Purkinje cell (primary cell): ENCODE data around the gene RSPRY1. TPM values are rescaled to one million over a fixed set of nuclear protein-coding genes. Genes with fewer than 3 reads are reported as not detected.

Experiments
- polyA plus RNA-seq: library from polyadenylated mRNA; unstranded; fragments of >200 nt; fragmentation: Nextera tagmentation; gene quantifications from 2 replicates; pipeline ENCODE4 v1.2.1, GENCODE V29; 2014

RSPRY1 gene
- 19.3 and 21.3 TPM in 2 replicates for polyA plus RNA-seq

DNA sequence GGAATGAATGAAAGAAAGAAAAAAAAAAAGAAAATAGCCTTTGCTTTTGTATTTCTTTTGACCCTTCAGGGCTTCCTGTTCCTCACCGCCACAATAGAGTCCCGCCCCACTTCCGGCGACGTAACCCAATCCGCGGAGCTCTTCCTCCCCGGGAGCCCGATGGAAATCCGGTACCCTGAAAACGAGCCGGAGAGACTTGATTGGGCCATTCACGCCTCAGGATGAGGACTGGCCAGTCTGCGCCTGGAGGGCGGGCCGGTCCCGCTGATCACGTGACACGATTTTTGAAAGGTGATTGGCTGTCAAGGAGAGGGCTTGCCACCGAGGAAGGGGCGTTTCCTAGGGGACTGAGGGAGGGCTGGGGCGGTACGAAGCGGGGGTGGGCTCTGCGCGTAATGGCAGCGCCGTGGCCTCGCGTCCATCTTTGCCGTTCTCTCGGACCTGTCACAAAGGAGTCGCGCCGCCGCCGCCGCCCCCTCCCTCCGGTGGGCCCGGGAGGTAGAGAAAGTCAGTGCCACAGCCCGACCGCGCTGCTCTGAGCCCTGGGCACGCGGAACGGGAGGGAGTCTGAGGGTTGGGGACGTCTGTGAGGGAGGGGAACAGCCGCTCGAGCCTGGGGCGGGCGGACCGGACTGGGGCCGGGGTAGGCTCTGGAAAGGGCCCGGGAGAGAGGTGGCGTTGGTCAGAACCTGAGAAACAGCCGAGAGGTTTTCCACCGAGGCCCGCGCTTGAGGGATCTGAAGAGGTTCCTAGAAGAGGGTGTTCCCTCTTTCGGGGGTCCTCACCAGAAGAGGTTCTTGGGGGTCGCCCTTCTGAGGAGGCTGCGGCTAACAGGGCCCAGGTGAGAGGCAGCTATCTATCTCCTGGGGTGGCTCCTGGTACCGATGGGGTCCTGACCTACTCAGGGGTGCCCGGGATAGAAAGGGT, at the start of gene RSPRY1, which contains the start of gene PSME3IP1:
Gene RSPRY1 (plus strand): TSS at position 385 of the 927 bp plus-strand sequence. CDS start 18,330 bp downstream, outside the sequence.
Gene PSME3IP1 (minus strand): TSS at position 95 of the 927 bp plus-strand sequence. CDS start 12,185 bp downstream, outside the sequence.

DNA sequence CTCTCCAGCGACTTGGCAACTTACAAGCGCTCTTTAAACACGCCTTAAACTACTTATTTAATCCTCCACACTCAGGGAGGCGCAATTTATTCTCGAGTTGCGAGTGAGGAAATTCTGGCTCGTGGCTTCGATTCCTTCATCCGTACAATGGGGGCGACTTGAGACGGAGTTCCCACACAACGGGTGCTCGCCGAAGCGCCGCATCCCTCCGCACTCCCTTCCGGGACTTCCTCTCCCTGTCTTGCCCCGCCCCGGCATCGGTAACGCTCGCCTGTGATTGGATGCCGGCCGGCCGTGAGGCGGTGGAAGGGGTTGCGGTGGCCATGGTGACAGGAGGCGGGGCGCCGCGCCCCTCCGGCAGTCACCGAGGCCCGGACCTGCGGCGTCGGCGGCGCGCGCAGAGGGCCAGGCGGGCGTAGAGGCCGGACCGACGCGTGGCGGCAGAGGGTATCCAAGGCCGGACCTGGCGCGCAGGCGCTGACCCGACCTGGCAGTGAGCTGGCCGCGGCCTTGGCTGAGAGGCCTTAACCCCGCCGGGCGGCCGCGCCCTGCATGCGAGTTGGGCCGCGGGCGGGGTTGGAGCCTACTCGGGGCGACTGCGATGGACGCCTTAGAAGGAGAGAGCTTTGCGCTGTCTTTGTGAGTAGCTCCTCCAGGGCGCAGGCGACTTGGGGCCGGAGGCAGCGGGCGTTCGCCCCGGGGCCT, 58.8 kb downstream of the RSPRY1 start, which contains the start of gene ARL2BP:
Gene ARL2BP (plus strand): TSS at position 493 of the 705 bp plus-strand sequence. CDS start 109 bp downstream, at position 602.

DNA sequence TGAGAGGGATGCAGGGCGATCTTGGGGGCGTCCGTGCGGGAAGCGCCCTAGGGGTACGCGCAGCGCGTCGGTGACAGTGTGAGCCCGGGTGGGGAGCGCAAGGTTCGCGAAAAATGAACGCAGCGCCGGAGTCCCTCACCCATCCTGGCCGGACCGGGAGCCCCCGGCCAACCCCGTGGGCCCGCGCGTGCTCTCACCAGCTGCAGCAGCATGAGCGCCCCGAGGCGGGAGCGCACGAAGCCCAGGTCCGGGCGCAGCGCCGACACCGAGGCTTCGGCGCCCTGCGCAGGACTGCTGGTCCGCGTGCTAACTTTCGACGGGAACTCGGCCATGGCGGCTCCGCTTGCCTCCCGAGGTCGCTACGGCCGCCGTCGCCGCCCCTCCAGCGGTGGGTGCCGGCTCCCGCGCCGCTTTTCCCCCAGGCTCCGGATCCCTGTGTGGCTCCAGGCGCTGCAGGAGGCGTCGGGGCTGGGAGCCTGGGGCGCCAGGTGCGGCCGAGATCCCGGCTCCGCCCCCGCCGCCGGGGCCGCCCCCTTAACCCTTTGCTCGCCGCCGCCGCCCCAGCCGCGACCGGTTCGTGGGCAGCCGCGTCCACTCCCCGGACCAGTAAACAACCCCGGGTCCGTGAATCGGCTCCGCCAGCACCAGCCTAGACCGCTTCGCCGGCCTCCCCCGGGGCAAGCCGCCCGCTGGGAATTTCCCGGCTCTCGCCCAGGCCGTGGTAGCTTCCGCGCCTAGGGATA, 98.3 kb downstream of the RSPRY1 start, which contains the start of gene PLLP:
Gene PLLP (minus strand): TSS at position 464 of the 743 bp plus-strand sequence. CDS start 132 bp downstream, at position 332.

Other genes starting within 250 kb of the RSPRY1 start
- not detected in 2 replicates for gene CETP, start 224.4 kb upstream of the RSPRY1 start, polyA plus RNA-seq
- gene NLRC5, start 196.8 kb upstream of the RSPRY1 start, polyA plus RNA-seq, result 1.1 and 3.2 TPM in 2 replicates
- 3.3 and 9.6 TPM in 2 replicates for gene CPNE2, start 93.7 kb upstream of the RSPRY1 start, polyA plus RNA-seq
- gene PSME3IP1, start 290 bp upstream of the RSPRY1 start, polyA plus RNA-seq, result 58.1 and 67.8 TPM in 2 replicates
- gene ARL2BP, start 58.9 kb downstream of the RSPRY1 start, polyA plus RNA-seq, result 28.9 and 35.2 TPM in 2 replicates
- 0.55 and 1.4 TPM in 2 replicates for gene PLLP, start 98.3 kb downstream of the RSPRY1 start, polyA plus RNA-seq
- not detected in 2 replicates for gene CCL22, start 172.5 kb downstream of the RSPRY1 start, polyA plus RNA-seq
- gene CX3CL1, start 186.2 kb downstream of the RSPRY1 start, polyA plus RNA-seq, result 15.3 and 16.5 TPM in 2 replicates
- not detected in 2 replicates for gene CCL17, start 218.4 kb downstream of the RSPRY1 start, polyA plus RNA-seq